Activated CD4-positive, alpha-beta T cell treated with anti-CD3 and anti-CD28 coated beads, Interleukin-2, Interleukin-4, amounts not matched to agents 100 ng/mL and 50 ng/mL, durations not matched to agents 16 hours and 8 hours (primary cell): ENCODE results near the gene MCRIP2.

Experiments
- DNase-seq: peaks from one replicate; pipeline ENCODE4 v3.0.0-alpha.2; 2020; ENCODE audit warnings: low spot score

The MCRIP2 gene

DNA sequence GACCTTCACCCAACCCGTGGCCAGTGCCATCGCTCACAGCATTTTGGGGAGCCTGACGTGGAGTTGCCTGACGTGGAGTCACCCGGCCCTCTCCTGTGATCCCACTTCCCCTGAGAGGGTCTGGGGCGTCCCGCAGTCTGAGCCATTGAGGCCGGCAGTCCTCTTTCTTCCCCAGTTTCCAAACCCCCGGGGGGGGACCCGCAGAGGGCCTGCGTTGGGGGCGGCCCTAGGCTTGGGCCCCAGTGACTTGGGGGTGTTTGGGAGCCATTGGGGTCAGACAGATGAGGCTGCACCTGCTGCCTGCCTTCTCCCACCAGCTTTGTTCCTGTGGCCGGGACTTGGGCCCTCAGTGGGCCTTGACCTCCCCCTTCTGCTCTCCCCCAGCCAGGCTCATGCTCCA is 28.0 kb downstream of the MCRIP2 start:
- DNase-seq, result no peak

DNA sequence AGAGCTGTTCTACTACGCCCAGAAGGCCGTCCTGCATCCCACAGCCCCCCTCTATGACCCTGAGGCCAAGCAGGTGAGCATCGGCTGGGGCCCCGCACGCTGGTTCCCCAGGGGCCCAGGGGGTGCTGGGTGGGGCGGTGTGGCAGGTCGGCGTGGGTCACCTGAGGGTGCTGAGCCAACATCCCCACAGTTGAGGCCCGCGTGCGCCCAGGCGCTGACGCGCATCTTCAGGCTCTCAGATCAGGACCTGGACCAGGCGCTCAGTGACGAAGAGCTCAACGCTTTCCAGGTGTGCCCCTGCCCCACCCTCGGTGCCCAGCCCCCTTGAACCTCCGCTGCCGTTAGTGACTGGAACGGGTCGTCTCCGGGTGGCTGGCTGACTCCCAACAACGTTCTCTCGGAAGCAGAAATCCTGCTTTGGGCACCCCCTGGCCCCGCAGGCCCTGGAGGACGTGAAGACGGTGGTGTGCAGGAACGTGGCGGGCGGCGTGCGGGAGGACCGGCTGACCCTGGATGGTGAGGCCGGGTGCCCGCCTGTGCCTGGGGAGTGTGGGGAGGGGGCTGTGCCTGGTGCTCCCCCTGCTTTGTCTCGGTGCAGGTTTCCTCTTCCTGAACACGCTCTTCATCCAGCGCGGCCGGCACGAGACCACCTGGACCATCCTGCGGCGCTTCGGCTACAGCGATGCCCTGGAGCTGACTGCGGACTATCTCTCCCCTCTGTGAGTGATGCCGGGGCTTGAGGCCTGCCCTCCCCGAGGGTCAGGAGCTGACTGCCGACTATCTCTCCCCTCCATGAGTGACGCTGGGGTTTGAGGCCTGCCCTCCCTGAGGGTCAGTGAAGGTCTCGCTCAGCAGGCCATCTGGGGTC is 29.1 kb downstream of the MCRIP2 start:
- no peak for DNase-seq

DNA sequence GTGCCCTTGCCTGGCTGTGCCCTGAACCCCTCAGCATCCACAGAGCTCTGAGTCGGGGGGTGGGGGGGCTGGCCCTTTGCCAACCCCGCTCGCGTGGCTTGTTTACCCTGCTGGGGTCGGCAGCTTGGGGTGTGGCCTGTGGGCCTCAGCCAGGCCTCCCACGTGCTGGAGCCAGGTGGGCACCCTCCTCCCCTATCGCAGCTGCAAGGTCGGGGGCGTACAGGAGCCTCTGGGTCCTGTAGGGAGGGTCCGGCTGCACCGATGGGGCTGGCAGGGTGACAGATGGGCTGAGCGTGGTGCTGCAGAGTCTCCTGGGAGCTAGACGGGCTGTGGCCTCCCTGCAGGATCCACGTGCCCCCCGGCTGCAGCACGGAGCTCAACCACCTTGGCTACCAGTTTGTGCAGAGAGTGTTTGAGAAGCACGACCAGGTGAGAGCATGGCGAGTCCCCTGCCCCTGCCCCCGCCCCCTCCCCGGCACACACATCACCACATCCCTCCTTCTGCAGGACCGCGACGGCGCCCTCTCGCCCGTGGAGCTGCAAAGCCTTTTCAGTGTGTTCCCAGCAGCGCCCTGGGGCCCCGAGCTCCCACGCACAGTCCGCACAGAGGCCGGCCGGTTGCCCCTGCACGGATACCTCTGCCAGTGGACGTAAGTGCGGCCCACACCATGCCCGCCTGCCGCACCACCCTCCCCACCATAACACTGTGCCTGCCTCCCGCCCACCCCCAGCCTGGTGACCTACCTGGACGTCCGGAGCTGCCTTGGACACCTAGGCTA is 29.9 kb downstream of the MCRIP2 start:
- no peak for DNase-seq

DNA sequence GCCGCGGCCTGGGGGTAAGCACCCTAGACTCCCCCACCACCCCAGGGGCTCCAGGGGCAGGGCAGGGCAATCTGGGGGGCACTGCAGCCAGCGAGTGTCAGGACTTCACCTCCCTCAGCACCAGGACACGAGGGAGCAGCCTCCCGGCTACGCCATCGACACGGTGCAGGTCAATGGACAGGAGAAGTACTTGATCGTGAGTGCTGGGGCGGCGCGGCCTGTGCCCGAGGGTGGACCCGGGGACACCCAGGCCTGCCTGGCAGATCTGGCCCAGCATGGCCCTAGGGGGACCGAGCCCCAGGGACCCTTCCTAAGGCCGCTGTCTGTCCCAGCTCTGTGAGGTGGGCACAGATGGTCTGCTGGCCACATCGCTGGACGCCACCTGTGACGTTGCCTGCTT is 30.7 kb downstream of the MCRIP2 start:
- no peak for DNase-seq

DNA sequence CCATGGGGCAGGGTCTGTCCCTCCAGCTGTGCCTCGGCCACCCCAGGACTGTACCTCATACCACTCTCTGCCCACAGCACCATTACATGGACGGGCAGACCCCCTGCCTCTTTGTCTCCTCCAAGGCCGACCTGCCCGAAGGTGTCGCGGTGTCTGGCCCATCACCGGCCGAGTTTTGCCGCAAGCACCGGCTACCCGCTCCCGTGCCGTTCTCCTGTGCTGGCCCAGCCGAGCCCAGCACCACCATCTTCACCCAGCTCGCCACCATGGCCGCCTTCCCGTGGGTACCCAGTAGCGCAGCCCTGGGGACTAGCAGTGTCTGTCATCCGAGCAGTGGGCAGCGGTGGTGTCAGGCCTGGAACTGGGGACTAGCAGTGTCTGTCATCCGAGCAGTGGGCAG is 31.2 kb downstream of the MCRIP2 start:
- DNase-seq, result no peak

DNA sequence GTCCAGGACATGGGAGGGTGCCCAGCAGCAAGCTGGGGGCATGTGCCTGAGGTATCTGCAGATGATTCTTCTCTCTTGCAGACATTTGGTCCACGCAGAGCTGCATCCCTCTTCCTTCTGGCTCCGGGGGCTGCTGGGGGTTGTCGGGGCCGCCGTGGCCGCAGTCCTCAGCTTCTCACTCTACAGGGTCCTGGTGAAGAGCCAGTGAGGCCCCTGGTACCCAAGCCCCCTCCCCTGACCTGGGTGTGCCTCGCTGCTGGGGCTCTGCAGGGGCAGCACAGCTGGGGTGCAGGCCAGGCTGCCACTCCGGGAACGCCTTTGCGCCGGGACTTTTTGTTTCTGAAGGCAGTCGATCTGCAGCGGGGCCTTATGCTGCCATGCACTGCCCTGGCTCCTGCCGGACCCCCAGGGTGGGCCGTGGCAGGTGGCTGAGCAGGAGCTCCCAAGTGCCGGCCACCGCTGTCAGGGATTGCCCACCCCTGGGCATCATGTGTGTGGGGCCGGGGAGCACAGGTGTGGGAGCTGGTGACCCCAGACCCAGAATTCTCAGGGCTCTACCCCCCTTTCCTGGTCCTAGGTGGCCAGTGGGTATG is 31.9 kb downstream of the MCRIP2 start:
- DNase-seq, result no peak

DNA sequence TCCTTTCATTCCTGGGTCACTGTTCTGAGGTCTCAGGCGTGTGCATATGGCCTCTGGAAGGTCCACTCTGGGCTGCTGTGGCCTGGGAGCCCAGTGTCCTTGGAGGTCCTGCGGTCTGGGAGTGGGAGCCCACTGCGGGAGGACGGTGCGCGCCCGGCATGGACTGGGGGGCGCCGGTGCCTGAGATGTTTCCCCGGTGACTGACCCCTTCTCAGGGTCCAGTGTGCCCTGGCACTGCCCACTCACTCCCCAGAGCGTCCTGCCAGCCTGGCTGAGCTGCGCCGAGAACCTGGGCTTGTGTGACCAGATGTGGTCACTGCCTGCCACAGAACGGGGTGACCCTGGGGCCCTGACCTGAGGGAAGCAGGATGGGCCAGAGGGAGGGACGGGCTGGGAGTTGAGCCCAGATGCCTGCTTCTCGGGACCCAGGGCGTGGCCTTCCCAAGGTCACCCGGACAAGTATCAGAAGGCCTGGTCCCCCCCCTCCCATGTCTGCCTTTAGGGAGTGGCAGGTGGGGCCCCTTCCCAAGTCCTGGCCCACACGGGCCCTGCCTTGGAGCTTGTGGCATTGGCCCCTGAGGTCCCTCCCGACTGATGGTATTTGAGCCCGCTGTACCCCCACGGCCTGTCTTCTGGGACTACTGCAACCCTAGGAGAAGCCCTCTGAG is 32.7 kb downstream of the MCRIP2 start:
- no peak for DNase-seq

DNA sequence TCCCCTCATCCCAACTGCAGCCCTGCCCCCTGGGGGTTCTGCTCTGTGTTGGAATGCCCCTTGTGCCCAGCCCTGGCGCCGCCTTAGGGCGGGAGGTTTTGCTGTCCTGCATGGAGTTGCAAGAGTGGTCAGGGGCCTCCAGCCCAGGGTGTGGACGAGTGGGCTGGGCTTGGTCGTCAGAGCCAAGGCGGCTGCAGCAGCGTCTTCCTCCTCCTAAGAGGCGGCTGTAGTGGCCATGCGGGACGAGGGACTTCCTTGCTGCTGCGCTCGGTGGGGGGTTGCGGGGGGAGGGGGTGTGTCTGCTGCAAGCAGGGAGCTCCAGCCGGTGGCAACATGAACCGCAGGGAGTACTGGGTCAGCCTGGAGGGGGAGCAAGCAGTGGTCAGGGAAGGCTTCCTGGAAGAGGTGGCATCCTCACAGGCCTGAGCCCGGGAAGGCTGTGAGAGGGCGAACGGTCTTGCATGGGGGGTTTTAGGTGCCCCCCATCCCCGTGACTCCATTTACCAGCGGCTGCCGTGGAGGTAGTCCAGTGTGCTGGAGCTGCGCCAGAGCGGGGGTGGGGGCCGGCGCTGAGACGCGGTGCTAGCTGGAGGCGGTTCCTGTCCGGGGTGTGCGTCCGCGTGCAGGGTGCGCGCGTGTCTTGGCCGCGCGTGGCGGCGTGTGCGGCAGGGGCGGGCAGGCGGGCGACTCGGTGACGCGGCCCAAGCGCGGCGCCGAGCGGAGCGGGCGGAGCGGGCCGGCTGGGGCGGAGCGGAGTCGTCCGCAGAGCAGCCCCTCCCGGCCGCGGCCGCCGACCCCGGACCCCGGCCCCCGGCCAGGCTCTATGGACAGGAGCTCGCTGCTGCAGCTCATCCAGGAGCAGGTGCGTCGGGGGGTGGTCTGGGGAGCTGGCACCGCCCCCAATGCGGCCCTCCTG is 33.6 kb downstream of the MCRIP2 start, which contains the start of gene RHBDL1:
Gene RHBDL1, plus strand, starts transcription at position 704 of the 916 bp plus-strand sequence. Its CDS starts 120 bp downstream, at position 824.
- DNase-seq, result no peak

DNA sequence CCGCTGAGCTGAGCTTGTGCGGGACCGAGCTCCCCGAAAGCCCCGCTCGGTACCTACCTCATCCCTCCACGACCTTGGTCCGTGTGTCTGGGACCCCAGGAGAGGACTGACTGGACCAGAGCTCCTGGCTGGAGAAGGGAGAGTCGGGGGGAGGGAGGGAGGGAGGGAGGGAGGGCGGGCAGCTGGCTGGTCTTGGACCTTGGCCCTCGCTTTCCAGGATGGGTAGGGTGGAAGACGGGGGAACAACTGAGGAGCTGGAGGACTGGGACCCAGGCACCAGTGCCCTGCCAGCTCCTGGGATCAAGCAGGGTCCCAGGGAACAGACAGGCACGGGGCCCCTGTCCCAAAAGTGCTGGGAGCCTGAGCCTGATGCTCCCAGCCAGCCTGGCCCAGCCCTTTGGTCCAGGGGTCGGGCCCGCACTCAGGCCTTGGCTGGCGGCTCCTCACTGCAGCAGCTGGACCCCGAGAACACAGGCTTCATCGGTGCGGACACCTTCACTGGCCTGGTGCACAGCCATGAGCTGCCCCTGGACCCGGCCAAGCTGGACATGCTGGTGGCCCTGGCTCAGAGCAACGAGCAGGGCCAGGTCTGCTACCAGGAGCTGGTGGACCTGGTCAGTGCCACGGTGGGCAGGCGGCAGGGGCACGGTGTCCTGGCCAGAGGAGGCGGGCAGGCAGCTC is 34.4 kb downstream of the MCRIP2 start:
- no peak for DNase-seq

DNA sequence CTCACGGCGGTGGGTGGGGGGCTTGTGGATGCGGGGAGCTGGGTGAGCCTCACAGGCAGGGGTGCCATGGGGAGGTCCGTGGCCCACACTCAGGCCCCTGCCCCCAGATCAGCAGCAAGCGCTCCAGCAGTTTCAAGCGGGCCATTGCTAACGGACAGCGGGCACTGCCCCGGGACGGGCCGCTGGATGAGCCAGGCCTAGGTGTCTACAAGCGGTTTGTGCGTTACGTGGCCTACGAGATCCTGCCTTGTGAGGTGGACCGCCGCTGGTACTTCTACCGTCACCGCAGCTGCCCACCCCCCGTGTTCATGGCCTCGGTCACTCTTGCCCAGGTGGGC is 34.9 kb downstream of the MCRIP2 start:
- no peak for DNase-seq

DNA sequence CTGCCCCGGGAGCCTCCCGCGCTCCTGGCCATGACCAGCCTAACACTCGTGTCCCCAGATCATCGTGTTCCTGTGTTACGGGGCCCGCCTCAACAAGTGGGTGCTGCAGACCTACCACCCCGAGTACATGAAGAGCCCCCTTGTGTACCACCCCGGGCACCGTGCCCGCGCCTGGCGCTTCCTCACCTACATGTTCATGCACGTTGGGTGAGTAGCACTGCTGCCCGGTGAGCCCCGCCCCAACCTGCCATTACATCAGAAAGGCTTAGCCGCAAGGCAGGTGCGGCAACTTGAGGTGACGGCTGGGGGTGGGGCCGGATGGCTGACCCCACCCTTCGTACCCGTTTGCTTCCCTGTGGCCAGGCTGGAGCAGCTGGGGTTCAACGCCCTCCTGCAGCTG is 35.3 kb downstream of the MCRIP2 start:
- no peak for DNase-seq

DNA sequence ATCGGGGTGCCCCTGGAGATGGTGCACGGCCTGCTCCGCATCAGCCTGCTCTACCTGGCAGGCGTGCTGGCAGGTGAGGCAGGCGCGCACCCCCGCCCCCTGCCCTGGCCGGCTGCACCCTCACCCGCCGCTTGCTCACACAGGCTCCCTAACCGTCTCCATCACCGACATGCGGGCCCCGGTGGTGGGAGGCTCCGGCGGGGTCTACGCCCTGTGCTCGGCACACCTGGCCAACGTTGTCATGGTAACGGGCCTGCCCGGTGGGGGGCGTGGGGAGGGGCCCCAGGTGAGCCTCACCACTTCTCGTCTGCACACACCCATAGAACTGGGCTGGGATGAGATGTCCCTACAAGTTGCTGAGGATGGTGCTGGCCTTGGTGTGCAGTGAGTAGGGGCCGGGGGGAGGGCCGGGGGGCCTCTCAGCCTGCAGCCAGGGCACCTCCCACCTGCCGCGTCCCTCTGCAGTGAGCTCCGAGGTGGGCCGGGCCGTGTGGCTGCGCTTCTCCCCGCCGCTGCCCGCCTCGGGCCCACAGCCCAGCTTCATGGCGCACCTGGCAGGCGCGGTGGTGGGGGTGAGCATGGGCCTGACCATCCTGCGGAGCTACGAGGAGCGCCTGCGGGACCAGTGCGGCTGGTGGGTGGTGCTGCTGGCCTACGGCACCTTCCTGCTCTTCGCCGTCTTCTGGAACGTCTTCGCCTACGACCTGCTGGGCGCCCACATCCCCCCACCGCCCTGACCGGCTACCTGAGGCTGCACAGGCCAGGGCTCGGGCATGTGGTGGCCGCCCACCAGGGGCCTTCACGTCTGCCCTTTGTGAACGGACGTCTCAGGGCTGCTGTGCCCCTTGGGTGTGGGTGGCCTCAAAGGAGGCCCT is 35.9 kb downstream of the MCRIP2 start:
- DNase-seq, result no peak

DNA sequence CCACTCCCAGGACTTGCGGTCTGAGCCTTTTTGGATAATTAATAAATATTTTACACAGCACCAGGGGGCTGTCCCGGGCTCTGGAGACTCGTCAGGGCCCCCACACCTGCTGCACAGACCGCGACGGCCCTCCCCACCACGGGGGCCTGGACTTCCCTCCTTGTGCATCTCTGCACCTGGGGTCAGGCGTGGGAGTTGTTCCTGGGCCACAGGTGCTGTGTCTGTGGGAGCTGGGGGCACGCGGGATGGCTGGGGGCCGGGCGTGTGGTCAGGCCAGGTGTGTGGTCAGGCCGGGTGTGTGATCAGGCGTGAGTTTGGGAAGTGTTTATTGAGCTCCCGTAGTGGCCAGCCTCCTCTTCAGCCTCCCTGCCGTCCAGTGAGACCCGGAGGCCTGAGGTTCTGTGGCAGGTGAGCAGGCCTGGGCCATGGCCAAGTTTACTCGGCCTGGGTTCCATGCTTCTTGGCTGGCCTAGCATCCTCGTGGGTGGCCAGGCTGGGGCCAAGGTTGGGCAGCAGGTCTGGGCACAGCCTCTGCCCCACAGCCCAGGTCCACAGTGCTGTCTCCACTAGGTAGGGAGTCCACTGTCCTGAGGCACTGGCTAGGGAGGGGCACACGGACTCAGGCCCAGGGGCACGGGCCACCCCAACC is 36.7 kb downstream of the MCRIP2 start:
- DNase-seq, result no peak

DNA sequence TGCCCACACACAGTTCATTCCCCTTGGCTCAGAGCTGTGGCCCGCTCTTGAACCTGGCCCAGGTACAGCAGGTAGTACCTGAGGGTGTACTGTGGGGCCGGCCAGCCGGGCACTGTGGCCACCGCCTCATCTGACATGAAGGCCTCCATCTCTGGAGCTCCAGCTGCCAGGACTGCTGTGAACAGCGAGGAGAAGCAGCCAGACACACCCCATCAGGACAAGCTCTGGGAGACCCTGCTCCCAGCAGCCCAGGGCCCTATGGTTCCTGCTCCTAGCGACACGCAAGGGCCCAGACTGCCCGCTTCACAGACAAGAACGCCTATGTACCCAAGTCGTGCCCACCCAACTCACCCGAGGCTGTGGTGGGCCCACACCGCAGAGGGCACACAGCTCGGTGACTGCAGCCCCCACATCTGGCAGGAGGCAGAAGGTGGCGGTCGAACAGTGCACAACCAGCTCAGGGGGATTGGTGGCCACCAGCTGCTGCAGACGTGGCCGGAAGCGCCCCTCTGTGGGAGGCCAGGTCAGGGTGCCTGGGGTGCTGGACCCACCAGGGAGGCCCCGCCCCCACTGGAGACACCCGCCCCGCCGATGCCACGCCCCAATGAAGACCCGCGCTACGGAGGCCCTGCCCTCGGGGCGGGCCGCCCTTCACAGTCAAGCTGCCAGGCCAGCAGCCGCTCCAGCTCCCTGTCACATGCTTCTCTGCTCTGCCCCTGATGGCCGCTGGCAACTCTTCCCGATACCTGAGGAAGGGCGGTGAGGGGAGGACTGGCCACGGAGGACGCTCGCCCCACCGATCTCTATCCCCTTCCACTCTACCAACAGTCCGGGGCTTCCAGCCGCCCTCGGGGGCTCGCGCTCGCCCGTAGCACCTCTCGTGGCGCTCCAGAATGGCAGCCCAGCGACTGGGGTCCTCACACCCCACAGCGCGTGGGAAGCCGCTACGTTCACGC is 37.5 kb downstream of the MCRIP2 start:
- peak; percentile 52 for DNase-seq

DNA sequence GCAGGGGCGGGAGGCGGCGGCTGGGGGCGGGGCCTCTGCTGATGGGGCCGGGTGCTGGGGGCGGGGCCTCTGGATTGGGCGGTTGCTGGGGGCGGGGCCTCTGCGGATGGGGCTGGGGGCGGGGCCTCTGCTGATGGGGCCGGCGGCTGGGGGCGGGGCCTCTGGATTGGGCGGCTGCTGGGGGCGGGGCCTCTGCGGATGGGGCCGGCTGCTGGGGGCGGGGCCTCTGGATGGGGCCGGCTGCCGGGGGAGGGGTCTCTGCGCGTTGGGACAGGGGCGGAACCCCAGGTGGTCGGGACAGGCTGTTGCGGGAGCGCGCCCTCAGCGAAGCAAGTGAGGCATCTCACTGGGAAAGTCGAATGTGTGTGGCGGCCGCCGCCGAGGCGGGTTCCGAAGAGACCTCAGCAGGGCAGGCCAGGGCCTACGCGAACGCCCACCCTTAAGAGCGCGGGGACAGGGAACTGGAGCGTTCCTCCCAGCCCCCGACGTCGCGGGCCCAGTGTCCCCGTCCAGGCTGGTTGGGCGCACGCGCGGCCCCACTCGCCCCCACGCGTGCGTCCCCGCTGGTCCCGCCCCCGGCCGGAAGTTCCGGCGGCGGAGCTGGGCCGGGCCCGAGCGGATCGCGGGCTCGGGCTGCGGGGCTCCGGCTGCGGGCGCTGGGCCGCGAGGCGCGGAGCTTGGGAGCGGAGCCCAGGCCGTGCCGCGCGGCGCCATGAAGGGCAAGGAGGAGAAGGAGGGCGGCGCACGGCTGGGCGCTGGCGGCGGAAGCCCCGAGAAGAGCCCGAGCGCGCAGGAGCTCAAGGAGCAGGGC is 38.4 kb downstream of the MCRIP2 start, which contains the start of gene STUB1:
Gene STUB1, plus strand, starts transcription at position 597 of the 811 bp plus-strand sequence. Its CDS starts 116 bp downstream, at position 713.
- peak; percentile 92 for DNase-seq

DNA sequence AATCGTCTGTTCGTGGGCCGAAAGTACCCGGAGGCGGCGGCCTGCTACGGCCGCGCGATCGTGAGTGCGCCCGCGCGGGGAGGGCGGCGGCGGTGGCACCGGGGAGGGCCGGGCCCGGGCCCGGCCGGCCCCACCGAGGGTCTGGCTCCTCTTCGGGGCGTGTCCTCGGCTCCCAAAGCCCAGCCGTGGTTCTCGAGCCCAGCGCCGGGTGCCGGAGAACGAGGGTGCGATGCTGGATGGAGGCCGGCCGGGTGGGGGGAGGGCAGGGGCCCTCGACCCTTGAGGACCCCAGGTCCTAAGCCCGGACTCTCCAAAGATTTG is 39.0 kb downstream of the MCRIP2 start:
- DNase-seq, result no peak
